GM13976 (cell line): ENCODE results near the gene FAM83D.
A peak's percentile ranks its signal among the peaks of the same experiment; 100 is the strongest.

Experiments
- DNase-seq: peaks from one replicate; pipeline ENCODE4 v3.0.0; 2012; ENCODE audit warnings: low spot score
- in situ Hi-C: fragments of 300-500 bp; cut with MboI; formaldehyde crosslinking; loops from one replicate; pipeline ENCODE4 v1.12.0; 2022; ENCODE audit warnings: low sequenced_read_pairs, mixed read lengths, inconsistent platforms; ENCODE audit not compliant: unreplicated experiment
- TF ChIP-seq, protein P1 (sequence below): IDR thresholded peaks from 2 replicates; pipeline ENCODE4 v1.5.1; 2012; ENCODE audit warnings: borderline replicate concordance, mild to moderate bottlenecking; ENCODE audit not compliant: insufficient read depth; ENCODE audit errors: extremely low read depth, missing control alignments, control extremely low read depth

Gene FAM83D

DNA sequence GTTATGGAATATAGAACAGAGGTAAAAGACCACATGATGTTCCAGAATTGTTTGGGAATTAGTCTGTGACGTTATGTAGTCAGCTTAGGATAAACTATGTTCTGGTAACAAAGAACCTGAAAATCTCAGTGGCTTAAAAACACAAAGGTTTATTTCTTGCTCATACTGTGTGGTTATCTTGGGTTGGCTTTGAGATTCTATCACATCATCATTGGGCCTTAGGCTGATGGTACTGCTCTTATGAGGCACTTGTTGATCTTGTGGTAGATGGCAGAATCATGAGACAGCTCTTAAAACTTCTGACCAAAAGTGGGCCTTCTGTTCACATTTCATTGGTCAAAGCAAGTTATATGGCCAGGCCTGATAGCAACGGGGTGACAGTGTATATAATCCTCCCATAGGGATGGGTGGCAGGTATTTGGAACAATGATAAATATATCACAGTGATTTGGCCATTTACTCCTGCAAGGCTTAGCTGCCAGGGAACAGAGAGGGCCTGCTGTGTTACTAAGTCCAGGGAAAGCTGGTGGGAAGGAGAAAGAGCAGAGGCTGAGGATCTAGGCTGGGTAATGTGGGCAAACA lies 49.4 kb downstream of the FAM83D start:
- no peak for DNase-seq
- in situ Hi-C loops, result no loop called here
- TF ChIP-seq, protein P1, sequence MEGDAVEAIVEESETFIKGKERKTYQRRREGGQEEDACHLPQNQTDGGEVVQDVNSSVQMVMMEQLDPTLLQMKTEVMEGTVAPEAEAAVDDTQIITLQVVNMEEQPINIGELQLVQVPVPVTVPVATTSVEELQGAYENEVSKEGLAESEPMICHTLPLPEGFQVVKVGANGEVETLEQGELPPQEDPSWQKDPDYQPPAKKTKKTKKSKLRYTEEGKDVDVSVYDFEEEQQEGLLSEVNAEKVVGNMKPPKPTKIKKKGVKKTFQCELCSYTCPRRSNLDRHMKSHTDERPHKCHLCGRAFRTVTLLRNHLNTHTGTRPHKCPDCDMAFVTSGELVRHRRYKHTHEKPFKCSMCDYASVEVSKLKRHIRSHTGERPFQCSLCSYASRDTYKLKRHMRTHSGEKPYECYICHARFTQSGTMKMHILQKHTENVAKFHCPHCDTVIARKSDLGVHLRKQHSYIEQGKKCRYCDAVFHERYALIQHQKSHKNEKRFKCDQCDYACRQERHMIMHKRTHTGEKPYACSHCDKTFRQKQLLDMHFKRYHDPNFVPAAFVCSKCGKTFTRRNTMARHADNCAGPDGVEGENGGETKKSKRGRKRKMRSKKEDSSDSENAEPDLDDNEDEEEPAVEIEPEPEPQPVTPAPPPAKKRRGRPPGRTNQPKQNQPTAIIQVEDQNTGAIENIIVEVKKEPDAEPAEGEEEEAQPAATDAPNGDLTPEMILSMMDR, result no peak

DNA sequence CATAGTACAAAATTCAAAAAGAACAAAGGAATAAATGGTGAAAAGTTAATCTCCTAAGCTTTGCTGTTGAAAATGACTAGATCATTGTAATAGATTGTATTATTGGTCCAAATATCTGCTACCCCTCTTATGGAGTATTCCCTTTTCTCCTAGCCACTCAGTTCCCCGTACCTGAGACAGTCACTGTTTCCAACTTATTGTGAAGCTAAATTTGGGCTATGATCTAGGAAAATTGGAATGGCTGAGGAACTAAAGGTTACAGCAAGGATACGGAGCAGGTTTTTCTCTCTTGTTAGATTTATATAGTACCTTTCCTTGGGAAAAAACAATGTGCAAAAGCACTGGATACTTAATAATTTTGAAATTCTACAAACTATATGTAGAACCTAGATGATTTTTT lies 53.2 kb downstream of the FAM83D start:
- DNase-seq, result no peak
- in situ Hi-C loops, result no loop called here
- TF ChIP-seq, protein P1, result no peak

DNA sequence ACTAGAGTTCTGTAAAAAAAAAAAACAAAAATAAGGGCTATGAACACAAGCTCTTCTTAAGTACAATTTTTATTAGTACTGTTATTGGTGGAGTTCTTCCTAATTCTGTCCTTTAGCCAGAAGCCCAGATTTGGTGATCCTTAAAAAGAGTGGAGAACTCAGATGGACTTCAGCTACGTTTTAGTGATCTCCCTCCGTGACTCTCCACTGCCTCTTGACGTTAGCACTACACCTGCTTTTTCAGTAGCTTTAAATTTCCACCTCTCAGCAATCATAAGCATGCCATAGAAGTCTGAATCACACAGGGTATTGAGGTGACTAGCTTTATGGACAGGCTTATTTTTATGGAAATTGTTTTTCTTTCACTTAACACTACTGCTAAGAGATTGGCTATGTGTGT lies 53.6 kb downstream of the FAM83D start:
- in situ Hi-C loops, result no loop called here
- TF ChIP-seq, protein P1, result no peak
- DNase-seq, result no peak

- TF ChIP-seq, protein P1, result no peak
- in situ Hi-C loops, result no loop called here
- no peak for DNase-seq
These were observed 56.1 kb downstream of the FAM83D start for GRCh38 chr20:38982291-38982690.

GRCh38 chr20:38985060-38985459 lies 58.8 kb downstream of the FAM83D start:
- no peak for DNase-seq
- TF ChIP-seq, protein P1, result no peak
- in situ Hi-C loops, result no loop called here

- TF ChIP-seq, protein P1, result no peak
- DNase-seq, result peak; percentile 16
- in situ Hi-C loops, result no loop called here
These were observed 59.5 kb downstream of the FAM83D start for GRCh38 chr20:38985603-38986170.
